AG04450 (cell line): ENCODE results near the gene FBXL15. TPM values are rescaled to one million over a fixed set of nuclear protein-coding genes. Genes with fewer than 3 reads are reported as not detected.
"Not testable (repeated sequence)": the region's sequence is repeated elsewhere in the genome, so short reads cannot be mapped to it uniquely, and the experiment has no call there.

Experiments
- CTCF ChIA-PET: fragments of 300-600, 350-600 bp; formaldehyde crosslinking; extraction: SDS; loops from one replicate; lab custom pipeline; 2022; ENCODE audit warnings: antibody characterized with exemption, inconsistent platforms; lab: Charles Lee
- POLR2A ChIA-PET: fragments of 350-600 bp; formaldehyde crosslinking; extraction: SDS; loops from one replicate; lab custom pipeline; 2021; ENCODE audit warnings: antibody characterized with exemption, inconsistent platforms; lab: Yijun Ruan, JAX
- DNase-seq: peaks from one replicate; pipeline ENCODE4 v3.0.0-alpha.2; 2011; ENCODE audit warnings: low read depth, low spot score
- H3K27ac ChIP-seq: one replicate; pipeline ENCODE4 v1.5.1; 2012; ENCODE audit warnings: low read depth, low read length, control low read depth
- H3K27me3 ChIP-seq: one replicate; pipeline ENCODE4 v1.6.0; 2012; ENCODE audit warnings: low read length; ENCODE audit not compliant: control insufficient read depth, insufficient read depth
- H3K4me3 ChIP-seq: 2 replicates; pipeline ENCODE4 v1.5.1; 2011; ENCODE audit warnings: mild to moderate bottlenecking, low read depth, low read length, control low read depth
- H3K9me3 ChIP-seq: 2 replicates; pipeline ENCODE4 v1.5.1; 2012; ENCODE audit warnings: low read length; ENCODE audit not compliant: control insufficient read depth, insufficient read depth
- polyA plus RNA-seq: library from polyadenylated mRNA; depleted of rRNA; stranded (reverse); fragments of >200 nt; gene quantifications from 2 replicates; pipeline ENCODE4 v1.2.3, GENCODE V29; 2011
- TF ChIP-seq, protein P1 (sequence below): IDR thresholded peaks from 2 replicates; pipeline ENCODE4 v1.5.1; 2011; ENCODE audit warnings: low read depth, low read length, control low read depth, inconsistent platforms

The FBXL15 gene
- polyA plus RNA-seq, 1 experiment: 2.7 TPM

DNA sequence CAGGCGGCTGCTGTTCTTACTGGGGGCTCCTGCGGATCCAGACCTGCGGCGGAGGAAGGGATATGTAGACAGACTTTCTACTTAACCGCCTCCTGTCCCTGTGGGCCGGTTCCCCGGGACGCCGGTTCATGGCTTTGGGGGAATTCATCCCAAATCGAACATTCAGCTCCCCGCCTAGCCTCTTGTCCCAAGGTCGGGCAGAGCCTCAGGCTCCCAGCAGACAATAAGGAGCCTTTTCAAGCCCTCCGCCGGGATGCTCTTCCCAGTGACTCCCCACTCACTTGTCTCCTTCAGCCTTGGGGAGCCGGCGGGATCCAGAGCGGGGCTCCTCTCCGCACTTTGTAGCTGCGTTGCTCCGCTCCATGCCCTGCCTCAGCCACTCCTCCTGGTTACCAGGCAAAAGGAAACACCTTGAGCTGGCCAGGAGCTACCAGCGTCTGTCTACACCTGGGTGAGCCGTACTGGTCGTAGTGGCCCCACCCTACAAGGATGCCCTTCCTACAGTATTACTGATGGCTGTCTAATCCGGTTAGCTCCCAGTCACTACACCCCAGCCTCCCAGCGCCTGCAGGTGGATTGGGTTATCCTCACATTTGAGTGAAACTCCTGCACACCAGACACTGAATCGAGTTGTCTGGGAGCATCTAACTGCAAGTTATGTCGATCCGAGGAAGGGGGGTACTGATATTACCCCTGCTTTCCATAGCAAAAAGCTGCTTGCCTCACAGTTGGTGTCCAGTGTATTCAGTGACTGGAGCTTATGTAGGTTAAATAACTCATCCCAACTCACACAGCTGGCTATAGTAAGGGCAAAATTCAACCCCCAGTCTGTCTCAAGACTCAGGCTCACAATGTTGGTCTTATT, 30.7 kb downstream of the FBXL15 start, which contains the start of gene C10orf95:
C10orf95 (minus strand) TSS at position 439 of the 865 bp plus-strand sequence. CDS start 450 bp downstream, outside the sequence.
- Histone ChIP-seq H3K27ac (no peak within 1 kb of the TSS), H3K9me3 (no peaks in the 10 kb centered on the region; the same call in 1 of the 2 replicates), H3K4me3 (peak within 1 kb of the TSS; percentile 70), H3K27me3 (no peaks in the 10 kb centered on the region)
- ChIA-PET CTCF (interaction anchor here (0.5 to 1.3 kb wide), 2 partner anchors 52 to 121 kb away, joined by 3 to 5 read pairs; no protein-coding TSS in a partner anchor), POLR2A (interaction anchor here (0.6 to 1.6 kb wide), 6 partner anchors 19 to 244 kb away, joined by 3 to 22 read pairs (median 3); partner anchors contain the start of gene CUEDC2)
- DNase-seq: no peak
- TF ChIP-seq, protein P1, sequence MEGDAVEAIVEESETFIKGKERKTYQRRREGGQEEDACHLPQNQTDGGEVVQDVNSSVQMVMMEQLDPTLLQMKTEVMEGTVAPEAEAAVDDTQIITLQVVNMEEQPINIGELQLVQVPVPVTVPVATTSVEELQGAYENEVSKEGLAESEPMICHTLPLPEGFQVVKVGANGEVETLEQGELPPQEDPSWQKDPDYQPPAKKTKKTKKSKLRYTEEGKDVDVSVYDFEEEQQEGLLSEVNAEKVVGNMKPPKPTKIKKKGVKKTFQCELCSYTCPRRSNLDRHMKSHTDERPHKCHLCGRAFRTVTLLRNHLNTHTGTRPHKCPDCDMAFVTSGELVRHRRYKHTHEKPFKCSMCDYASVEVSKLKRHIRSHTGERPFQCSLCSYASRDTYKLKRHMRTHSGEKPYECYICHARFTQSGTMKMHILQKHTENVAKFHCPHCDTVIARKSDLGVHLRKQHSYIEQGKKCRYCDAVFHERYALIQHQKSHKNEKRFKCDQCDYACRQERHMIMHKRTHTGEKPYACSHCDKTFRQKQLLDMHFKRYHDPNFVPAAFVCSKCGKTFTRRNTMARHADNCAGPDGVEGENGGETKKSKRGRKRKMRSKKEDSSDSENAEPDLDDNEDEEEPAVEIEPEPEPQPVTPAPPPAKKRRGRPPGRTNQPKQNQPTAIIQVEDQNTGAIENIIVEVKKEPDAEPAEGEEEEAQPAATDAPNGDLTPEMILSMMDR: no peak

DNA sequence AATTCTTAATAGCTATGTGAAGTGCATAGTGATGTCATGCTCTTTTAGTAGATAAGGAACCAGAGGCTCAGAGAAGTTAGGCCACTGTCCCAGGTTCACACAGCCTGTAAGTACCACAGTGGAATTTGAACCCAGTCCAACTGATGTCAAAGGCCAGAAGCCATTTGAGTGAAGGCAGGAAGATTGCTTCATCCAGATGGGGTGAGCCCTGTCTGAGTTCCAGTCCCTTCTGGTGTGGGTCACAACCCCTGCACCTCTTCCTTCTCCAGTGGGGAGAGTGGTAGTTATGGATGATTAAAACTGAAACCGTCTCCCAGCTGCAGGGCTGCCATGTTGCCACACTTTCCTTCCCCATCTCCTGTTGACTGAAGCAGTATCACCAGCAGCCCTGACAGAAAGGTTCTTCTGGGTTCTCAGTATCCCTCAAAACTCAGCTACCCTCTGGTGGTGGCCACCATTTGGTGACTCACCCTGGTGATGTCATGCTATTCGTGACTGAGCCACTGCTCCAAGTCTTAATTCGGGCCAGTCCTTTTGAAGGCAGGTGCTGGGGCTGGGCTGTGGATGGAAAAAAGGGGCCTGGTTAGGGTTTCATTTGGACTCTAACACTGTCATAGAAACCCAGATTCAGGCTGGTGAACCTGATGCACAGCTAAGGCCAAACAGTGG, 32.2 kb downstream of the FBXL15 start:
- H3K4me3 ChIP-seq: no peak overlapping the region
- no peak for DNase-seq
- H3K9me3 ChIP-seq: no peaks in the 10 kb centered on the region; the same call in 1 of the 2 replicates
- TF ChIP-seq, protein P1: no peak
- ChIA-PET CTCF (interaction anchor here (0.5 to 1.2 kb wide), 8 partner anchors 26 to 1472 kb away, joined by 3 to 6 read pairs (median 3); no protein-coding TSS in a partner anchor), POLR2A (interaction anchor here (0.7 to 1.6 kb wide), 2 partner anchors 21 to 63 kb away, joined by 4 to 10 read pairs; partner anchors contain the start of gene CUEDC2)
- no peak overlapping the region for H3K27ac ChIP-seq
- H3K27me3 ChIP-seq: no peaks in the 10 kb centered on the region

- H3K27me3 ChIP-seq: no peaks in the 10 kb centered on the region
- H3K27ac ChIP-seq: peak overlapping the region; percentile 4
- H3K9me3 ChIP-seq: no peaks in the 10 kb centered on the region; the same call in 1 of the 2 replicates
- H3K4me3 ChIP-seq: no peak overlapping the region
- ChIA-PET POLR2A (interaction anchor here (1.6 kb wide), 1 partner anchor 21 kb away, joined by 10 read pairs; the partner anchor contains the start of gene CUEDC2), CTCF (interaction anchor here (0.5 to 1.2 kb wide), 10 partner anchors 9 to 1473 kb away, joined by 3 to 6 read pairs (median 3); no protein-coding TSS in a partner anchor)
- no peak for DNase-seq
- TF ChIP-seq, protein P1: no peak
These were observed 32.9 kb downstream of the FBXL15 start for GRCh38 chr10:102453502-102453901.

DNA sequence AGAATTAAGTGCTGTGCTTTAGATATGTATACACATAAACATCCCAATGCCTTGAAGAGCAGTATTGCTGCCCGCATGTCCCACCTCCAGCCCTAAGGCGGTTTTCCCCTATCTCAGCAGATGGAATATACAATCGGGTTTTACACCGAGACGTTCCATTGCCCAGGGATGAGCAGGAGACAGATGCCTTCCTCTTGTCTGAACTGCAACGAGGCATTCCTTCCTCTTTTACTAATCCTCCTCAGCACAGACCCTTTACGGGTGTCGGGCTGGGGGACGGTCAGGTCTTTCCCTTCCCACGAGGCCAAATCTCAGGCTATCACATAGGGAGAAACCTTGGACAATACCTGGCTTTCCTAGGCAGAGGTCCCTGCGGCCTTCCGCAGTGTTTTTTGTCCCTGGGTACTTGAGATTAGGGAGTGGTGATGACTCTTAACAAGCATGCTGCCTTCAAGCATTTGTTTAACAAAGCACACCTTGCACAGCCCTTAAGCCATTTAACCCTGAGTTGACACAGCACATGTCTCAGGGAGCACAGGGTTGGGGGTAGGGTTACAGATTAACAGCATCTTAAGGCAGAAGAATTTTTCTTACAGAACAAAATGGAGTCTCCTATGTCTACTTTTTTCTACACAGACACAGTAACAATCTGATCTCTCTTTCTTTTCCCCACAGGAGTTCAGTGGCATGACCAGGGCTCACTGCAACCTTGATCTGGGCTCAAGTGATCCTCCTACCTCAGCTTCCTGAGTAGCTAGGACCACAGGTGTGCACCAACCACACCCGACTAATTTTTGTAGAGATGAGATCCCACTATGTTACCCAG, 34.2 kb downstream of the FBXL15 start:
- H3K27ac ChIP-seq, H3K9me3 ChIP-seq, POLR2A ChIA-PET, H3K27me3 ChIP-seq, CTCF ChIA-PET, H3K4me3 ChIP-seq, DNase-seq: not testable (repeated sequence)
